HK-2 (cell line): ENCODE measurements around the gene NEURL3.
A peak's percentile ranks its signal among the peaks of the same experiment; 100 is the strongest.
"Not testable (repeated sequence)": the region's sequence is repeated elsewhere in the genome, so short reads cannot be mapped to it uniquely, and the experiment has no call there.

Source experiments
- DNase-seq: peaks from one replicate; pipeline ENCODE4 v3.0.0-alpha.2; 2018; ENCODE audit not compliant: unreplicated experiment

Gene NEURL3

DNA sequence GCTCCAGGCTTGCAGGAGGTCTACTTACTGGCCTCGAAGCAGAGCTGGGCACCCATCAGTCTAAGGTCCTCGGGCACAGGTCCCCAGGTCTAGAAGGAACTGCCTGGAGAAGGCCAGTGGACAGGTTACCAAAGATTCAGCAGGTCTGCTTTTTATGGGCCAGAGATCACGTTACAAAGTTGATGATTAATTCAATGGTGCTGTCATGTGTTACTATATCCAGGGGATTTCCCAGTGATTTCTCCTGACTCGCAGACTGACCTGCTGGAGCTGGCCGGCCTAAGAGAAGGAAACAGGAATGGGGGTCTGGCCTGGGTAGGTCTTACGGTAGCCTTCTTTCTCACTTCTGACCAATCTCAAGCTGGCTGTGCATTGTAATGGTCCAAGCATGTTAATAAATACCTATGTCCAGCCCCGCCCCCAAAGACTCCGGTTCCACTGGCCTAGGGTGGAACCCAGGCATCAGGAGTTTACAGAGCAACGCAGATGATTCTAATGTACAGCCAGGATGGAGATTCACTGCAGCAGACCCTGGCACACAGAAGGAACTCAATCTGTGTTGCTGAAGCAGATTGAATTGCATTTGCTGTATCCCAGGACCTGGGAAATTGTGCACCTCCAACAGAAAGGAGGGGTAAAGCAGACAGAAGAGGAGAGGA is at the start of gene NEURL3:
Gene NEURL3, minus strand, starts transcription at position 127 of the 659 bp plus-strand sequence. Its CDS starts 71 bp downstream, at position 56.
- peak; percentile 82 for DNase-seq

DNA sequence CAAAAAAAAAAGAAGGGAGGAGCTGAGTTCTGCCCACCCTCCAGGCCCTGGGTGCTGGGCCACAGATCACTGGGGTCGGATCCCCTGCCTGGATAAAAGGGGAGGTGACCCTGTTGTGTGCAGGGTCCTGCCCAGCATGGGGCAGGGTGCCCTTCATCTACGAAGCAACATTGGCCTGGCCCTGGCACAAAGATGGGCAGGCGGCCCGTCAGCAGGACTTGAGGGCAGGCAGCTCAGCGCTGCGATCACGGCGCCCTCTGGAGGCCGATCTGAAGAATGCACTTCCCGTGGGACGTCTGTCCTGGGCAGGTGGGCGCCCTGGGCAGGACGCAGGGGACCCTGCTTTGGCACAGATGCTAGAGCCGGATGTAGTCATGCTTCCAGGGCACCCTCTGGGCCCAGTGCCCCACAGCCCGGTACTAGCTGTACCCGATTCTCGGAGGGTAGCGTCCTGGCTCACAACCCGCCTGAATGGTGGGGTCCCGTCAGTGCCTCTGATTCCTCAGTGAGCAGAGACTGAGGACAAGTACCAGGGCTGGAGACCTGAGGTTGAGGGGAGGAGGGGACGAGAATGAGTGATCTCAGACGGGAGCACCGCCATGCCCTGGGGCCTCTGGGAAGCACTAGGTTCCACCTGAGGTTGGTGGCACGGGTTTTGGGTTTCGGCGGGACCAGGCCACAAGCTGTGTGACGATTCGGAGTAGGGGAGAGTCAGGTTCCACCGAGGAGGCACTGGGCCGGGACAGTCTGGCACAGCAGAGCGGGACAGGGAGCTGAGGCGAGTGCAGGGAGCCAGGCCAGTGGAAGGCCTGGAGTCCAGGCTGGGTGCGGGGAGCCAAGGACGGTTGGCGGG is 49.4 kb upstream of the NEURL3 start:
- peak; percentile 44 for DNase-seq

GRCh38 chr2:96553957-96554292 is 48.8 kb upstream of the NEURL3 start:
- not testable (repeated sequence) for DNase-seq

DNA sequence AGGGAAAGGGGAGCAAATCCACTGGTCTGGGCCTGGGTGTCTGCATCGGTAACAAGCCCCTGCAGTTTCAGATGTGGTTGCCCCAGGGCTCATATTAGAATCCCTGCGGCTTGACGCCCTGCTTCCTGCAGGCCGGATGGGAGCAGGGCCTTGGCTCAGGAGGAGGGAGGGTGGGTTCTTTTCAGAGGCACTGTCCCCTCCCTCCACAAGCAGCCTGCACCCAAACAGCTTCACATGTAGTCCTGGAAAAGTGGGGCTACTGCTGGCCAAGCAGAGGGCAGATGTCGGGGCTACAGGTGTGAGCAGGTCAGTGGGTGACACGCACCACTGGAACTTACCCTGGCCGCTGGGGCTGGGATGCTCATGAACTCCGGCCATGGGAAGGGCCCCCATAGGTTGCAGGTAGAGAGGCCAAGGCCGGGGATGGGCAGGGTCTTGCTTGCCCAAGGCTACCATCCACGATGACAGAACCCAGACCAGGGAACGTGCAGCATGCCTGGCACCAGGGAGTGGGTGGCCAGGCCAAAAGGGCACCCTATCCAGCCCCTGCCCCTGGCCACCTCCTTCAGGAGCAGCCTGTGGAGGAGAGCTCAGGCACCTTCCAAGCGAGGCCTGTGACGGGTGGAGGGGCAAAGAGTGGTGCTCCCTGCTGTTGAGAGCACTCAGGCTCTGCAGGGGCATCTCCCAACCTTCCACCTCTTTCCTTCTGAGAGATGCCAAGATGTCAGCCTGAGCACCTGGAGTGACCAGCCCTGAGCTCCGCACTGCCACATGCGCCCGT is 48.2 kb upstream of the NEURL3 start:
- no peak for DNase-seq

DNA sequence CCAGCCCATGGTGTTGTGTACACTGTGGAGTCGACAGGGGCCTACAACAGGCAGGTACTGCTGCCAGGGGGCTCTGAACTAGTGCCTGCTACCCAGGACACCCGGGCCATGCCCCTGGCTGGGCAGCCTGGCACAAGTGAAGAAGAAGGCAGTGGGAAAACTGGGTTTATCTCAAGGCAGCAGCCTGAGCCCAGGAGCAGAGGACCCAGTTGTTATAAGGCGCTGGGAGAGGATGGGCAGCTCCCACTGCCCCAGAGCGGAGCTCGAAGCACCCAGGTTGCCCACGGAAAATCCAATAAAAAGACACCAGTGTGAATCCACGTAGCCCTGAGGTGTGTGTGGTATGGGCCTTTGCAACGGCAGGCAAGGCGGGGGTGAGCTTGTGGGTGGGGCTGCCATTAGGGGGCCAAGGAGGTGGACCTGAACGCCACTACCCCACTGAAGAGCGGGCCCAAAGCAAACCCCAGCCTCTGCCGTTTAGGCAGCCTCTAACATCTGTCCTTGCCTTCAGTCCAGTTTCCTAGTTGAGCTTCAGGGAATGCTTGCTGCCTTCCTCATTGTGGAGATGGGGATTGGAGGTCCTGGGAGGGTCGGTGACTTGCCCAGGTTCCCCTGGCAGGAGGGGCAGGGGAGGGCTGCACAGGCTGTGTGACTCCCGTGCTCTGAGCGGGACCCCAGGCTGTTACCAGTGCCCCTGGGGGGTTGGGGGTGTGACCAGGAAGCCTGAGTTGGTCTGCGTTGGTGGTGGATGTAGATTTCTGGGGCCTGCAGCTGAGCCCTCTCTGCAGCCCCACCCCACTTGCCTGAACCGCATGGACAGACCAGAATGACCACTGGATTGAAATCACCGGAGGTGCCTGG is 47.4 kb upstream of the NEURL3 start:
- no peak for DNase-seq

- no peak for DNase-seq
Measured at GRCh38 chr2:96551605-96552314, 46.6 kb upstream of the NEURL3 start.

- DNase-seq, result no peak
Measured at GRCh38 chr2:96550787-96551604, 45.8 kb upstream of the NEURL3 start.

- DNase-seq, result no peak
Measured at GRCh38 chr2:96549967-96550786, 45.0 kb upstream of the NEURL3 start.

- no peak for DNase-seq
Measured at GRCh38 chr2:96549466-96549785, 44.3 kb upstream of the NEURL3 start.

DNA sequence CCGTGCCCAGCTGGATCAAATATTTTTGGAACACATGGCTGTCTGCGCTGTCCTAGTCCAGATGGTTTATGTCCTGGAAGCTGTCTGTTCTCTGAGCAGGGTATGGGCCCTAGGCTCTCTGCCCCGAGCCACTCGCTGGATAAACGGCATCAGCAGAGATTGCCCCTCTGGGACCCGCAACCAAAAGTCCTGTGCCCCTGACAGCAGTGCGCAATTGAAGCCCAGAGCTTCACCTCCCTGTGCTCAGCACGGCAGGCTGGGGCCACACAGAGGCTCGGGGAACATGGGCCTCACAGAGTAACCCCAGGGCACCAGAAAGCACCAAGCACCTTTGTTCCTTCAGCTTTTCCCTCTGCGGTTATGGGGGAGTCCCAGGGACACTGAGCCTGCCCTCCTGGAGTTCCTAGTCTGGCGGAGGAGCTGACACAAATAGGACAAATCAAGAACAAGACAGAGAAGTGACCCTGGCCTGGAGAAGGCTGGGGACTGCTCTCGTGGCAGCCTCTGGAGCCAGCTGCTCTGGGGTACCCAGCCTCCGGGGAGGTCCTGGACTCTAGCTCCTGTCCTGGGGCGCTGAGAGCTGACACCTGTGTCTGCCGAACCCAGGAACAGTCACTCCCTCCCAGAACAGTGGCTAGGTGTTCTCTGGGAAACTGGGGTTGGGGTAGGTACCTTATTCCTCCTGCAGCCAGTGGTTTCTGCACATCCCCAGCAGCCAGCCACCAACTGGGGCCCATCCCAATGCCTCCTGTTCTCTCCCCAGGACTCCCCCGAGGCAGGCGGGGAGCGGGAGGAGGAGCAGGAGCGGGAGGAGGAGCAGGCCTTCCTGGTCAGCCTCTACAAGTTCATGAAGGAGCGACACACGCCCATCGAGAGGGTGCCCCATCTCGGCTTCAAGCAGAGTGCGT is 43.7 kb upstream of the NEURL3 start:
- no peak for DNase-seq

DNA sequence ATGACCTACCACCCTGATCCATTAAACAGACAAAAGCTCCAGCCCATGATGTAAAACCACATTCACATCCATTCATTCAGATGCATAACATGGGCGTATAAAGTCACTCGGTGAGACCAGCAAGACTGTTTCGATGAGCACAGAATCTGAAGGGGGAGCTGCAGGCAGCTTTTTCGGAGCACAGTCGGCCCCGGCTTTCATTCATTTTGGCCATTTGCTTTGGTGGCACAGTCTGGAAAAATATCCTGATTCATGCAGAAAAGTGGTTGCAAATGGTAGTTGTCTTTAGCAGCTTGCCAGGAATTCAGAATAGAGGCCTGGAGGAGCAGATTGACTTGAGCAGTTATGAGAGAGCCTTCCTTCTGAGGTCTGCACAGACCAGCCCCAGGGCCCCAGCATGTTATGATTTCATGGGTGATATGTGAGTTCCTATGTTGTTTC is 42.6 kb upstream of the NEURL3 start:
- DNase-seq, result no peak

GRCh38 chr2:96547203-96547641 is 42.1 kb upstream of the NEURL3 start:
- no peak for DNase-seq

DNA sequence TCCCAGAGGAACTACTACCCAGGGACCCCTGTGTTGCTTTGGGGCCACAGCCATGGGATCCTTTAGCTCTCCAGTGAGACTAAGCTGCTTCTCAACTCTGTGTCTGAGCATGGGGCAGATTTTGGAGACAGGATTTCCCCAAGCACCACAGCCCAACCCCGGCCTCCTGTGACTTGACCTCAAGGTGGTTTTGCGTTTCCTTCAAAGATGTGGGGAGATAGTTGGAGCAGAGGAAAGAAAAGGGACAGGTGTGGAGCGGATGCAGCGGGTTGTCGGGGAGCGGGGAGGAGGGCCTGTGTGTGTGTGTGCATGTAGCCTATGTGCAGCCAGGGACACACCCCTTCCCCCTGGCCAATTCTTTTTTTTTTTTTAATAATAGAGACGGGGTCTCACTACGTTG is 41.6 kb upstream of the NEURL3 start:
- DNase-seq, result no peak

GRCh38 chr2:96546321-96546720 is 41.2 kb upstream of the NEURL3 start:
- DNase-seq, result no peak

- no peak for DNase-seq
Measured at GRCh38 chr2:96542357-96542977, 37.3 kb upstream of the NEURL3 start.

DNA sequence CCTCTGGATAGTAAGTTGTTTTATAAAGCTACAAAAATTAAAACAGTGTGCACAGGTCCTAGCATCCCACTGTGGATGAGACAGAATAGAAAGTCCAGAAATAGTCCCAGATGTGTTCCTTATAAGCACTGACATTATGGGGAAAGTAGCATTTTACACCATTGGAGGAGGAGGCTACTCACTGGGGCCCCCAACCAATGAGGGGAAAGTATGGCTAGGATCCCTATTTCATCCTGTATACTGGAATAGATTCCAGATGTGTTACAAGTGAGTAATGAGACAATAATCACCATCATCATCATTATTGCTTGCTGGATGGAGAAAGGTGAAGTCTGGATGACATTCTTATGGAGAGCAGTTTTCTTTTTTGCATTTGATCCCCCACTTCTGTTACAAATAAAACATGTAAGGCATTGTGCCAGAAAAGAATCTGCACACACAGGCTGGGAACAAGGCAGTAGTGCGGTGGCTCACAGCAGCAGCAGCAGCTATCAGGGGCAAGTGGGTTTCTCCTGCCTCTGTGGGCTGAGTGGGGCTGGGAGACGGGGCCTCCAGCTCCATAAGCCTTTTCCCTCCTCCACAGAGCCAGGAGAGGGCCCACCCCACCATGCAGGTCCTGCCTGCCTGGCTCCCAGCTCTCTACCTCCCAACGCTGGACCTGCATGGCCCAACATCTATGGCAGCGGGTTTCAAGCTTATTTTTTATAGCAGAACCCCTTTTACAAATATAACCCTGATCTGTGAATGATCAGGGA is 36.4 kb upstream of the NEURL3 start:
- DNase-seq, result no peak

DNA sequence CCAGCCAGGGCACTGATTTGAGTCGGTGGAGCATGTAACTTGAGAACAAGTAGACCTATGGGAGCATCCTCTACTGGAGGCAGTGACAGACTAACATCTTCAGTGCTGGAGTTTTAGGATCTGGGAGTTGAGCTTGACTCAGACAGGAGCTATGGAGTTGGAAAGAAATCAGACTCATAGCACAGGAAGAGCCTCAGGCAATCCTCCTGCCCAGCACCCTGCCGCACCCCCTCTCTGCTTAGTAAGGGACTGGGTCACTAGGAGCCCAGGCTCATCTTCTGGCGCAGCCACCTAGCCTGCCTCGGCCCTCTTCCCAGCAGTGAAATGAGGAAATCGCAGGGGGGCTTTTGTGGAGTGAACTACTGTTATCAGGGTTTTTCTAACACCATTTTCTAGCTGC is 35.0 kb upstream of the NEURL3 start:
- no peak for DNase-seq
